ENCODE results near the gene RMDN2. TPM values are rescaled to one million over a fixed set of nuclear protein-coding genes. Genes with fewer than 3 reads are reported as not detected.

RMDN2 gene
- total RNA-seq, 1 donor from 2014 or later: 8.4 TPM

DNA sequence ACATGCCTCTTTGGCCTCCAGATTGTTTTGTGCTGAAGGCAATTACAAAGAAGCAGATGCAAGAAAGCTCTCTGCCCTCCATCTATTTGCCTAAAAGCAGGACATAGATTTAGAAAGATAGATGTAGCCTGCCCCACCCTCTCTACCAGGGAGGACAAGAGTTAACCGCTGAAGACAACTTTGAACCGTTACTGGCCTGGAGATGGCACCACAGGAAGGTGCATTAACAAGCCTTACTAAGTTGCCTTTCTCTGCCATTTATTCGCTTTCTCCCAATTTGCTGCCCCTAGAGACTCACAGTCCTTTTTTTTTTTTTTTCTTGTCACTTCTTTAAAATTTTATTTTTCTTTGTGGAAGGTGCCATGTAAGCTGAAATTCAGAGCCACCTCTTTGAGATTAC, 28.8 kb upstream of the RMDN2 start:
- no peak for DNase-seq (ENCODE audit: low spot score)

GRCh38 chr2:37897511-37897910, 27.6 kb upstream of the RMDN2 start:
- DNase-seq (ENCODE audit: low spot score): no peak

DNA sequence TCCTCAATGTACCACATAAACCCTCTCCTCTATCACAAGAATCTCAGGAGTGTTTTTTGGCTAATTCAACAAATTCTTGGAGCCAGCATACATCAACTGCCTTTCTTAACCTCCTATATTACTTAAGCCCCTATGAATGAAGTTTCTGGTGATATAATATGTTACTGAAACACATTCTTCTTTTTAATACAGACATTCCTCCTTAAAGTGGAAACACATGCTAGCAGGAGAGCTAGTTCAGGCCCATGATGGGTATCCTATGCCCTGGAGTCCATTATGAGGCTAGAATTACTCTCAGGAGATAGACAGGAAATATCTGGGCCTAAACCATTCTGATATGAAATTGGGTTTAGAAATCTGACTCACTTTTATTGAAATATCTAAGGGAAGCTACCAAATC, 26.6 kb upstream of the RMDN2 start:
- no peak for DNase-seq (ENCODE audit: low spot score)

- no peak for DNase-seq (ENCODE audit: low spot score)
Observed at GRCh38 chr2:37902991-37903390, 22.1 kb upstream of the RMDN2 start.

GRCh38 chr2:37904425-37904824, 20.7 kb upstream of the RMDN2 start:
- DNase-seq (ENCODE audit: low spot score): no peak

GRCh38 chr2:37904993-37905392, 20.1 kb upstream of the RMDN2 start:
- DNase-seq (ENCODE audit: low spot score): no peak

DNA sequence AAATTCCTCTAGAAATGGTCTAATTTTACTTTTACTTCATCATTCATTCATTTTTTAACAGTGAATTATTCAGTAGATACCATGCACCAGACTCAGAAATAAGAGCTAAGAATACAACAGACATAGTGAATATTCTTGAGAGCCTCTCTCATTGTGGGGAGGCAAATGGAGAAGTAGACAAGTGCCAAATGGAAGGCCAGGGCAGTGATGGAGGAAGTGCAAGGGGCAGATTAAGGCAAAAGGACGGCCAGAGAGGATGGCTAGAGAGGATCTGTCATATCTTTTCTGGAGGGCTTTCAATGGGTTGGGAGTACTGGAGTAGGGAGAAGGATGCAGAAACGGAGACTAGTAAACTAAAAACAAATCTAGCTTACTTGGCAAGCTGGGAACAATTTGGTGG, 19.0 kb upstream of the RMDN2 start:
- no peak for DNase-seq (ENCODE audit: low spot score)

GRCh38 chr2:37907501-37908225, 17.4 kb upstream of the RMDN2 start:
- no peak for DNase-seq (ENCODE audit: low spot score)

- DNase-seq (ENCODE audit: low spot score): no peak
Observed at GRCh38 chr2:37911296-37911873, 13.7 kb upstream of the RMDN2 start.

DNA sequence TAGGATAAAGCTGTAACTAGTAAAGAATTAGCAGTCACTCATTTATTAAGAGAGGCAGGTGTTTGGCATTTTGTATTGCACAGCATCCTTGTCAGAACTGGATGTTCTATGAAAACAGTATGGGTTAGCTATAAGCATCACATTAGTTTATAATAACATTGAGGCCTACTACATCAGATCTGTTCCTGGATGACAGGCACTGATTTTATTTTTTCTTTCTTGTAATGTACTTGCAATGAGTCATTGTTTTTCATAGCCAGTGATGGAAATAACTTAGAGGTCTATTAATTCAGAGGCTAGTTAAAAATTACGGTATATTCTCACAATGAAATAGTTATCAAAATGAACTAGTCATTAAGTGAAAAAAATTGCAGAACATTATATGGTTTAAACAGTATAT, 13.0 kb upstream of the RMDN2 start:
- no peak for DNase-seq (ENCODE audit: low spot score)

DNA sequence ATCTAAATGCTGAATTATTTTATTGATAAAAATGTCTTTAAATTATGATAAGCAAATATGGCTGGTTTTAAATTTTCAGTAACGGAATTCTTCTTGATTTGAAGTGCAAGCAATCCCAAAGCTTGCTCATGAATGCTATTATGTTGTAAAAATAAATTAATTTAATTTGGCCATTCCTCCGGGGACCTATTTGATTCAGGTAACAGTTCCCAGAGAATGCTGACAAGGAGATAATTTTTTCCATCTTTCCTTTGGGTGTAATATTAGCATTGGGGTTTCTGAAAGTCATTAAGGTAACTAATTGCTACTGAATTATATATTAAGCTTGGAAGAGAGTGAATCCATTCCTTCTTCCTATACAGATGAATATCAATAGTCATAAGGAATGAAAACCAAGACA, 12.5 kb upstream of the RMDN2 start:
- DNase-seq (ENCODE audit: low spot score): no peak

DNA sequence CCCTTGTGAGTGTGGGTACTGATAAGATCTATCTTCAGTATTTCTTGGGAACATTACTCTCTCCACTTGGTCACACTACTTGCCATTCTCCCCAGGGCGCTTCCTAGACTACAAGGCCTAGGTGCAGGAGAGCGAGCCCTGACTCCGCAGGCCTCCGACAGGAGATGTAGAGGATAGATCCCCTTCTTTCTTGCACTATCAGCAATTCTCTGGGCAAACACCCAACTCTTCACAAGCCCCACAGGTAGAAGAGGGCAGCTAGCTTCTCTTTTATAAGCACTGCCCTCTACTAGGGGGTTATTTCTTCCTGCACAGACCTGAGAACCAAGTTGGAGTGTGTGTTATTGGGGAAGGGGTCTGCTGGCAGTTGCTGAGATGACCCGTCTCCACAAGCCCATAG, 10.7 kb upstream of the RMDN2 start:
- no peak for DNase-seq (ENCODE audit: low spot score)

- no peak for DNase-seq (ENCODE audit: low spot score)
Observed at GRCh38 chr2:37915773-37916172, 9.3 kb upstream of the RMDN2 start.

- no peak for DNase-seq (ENCODE audit: low spot score)
Observed at GRCh38 chr2:37916512-37917082, 8.5 kb upstream of the RMDN2 start.

GRCh38 chr2:37917281-37918228, 7.5 kb upstream of the RMDN2 start:
- no peak for DNase-seq (ENCODE audit: low spot score)

DNA sequence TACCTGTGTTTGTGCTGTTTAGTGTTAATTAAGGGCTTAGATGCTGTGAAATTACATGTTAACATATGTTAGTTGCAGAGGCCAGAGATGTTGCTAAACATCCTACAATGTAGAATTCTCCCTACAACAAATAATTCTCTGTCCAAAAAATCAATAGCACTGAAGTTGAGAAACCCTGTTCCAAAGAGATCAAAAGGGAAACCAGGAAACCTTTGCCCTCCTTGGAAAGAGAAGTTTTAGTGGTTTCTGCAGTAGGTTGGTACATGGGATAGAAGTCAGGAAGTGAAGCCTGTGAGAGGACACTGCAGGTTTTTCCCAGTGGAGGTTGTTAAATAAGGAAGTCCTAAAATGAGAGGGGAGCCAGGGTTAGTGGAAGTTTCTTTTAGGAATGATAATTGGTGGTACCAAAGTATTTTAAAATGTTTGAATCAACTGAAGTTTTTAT, 6.3 kb upstream of the RMDN2 start:
- no peak for DNase-seq (ENCODE audit: low spot score)

DNA sequence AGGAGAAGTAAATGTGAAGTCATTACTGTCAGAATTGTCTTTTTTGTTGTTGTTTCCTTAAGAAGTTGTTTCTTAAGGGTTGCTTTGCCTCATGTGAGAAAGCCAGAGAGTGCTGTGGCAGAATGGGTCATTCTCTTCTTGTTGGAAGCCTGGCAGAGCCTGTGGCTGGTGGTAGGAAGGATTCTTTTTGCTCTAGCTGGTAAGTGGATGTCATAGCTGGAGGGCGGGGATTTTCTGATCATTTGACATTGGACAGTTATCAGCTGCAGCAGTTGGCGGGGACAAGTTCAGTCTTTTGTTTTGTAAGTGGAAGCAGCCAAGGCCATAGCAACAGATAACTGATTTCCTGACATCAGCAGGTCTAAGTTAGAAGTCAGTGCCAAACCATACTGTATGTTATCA, 5.5 kb upstream of the RMDN2 start:
- no peak for DNase-seq (ENCODE audit: low spot score)

DNA sequence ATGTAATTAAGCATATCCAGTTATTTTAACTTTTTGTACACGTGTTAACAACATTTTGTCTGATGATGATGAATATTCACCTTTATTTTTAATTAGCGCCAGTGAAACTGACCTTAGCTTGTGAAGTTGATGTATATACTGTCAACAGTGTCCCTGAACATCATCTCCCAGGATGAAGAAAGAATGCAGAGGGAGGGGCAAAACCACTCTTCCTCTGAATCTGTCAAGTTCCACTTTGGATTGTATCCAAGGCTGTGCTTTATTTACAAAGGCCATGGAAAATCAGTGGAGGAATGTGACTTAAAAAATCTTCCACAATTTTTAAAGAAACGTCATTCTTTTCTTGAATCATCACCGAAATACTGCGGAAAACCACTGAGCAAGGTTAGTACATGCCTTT, 4.5 kb upstream of the RMDN2 start:
- no peak for DNase-seq (ENCODE audit: low spot score)

DNA sequence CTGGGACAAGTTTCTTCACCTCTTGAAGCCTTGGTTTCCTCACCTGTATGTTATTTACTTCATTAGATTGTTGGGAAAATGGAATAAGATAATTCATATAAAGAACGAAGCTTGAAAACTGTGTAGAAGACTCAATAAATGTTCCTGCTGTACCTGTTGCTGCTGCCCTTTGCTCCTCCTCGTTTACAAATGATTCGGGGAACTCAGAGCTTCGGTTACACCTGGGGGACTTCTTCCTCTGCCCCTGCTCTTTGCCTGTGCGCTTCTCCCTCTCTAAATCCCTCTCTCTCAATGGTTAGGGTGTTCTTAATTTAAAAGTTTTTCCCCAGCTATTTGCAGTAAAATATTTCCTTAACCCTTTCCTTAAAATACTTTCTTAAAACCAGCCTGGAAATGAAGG, 3.3 kb upstream of the RMDN2 start:
- DNase-seq (ENCODE audit: low spot score): no peak

GRCh38 chr2:37923308-37924055, 1.6 kb upstream of the RMDN2 start:
- no peak for DNase-seq (ENCODE audit: low spot score)

DNA sequence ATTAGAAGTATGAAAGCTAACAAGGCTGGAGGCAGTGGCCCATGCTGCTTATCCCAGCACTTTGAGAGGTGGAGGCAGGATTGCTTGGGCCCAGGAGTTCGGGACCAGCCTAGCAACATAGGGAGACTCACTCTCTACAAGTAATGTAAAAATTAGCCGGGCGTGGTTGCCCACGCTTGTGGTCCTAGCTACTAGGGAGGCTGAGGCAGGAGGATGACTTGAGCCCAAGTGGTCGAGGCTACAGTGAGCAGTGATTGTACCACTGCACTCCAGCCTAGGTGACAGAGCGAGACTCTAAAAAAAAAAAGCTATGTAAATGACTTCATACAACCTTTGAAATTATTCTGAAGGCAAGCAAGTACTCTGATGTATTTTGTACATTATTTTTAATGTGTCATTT, 1.5 kb downstream of the RMDN2 start:
- DNase-seq (ENCODE audit: low spot score): no peak
